ELR (cell line): Measurements from ENCODE around the gene ANXA6.
"Not testable (repeated sequence)": the region's sequence is repeated elsewhere in the genome, so short reads cannot be mapped to it uniquely, and the experiment has no call there.

Experiments used
- DNase-seq: peaks from one replicate; pipeline ENCODE4 v3.0.0-alpha.2; 2015; ENCODE audit warnings: low read depth

The ANXA6 gene

DNA sequence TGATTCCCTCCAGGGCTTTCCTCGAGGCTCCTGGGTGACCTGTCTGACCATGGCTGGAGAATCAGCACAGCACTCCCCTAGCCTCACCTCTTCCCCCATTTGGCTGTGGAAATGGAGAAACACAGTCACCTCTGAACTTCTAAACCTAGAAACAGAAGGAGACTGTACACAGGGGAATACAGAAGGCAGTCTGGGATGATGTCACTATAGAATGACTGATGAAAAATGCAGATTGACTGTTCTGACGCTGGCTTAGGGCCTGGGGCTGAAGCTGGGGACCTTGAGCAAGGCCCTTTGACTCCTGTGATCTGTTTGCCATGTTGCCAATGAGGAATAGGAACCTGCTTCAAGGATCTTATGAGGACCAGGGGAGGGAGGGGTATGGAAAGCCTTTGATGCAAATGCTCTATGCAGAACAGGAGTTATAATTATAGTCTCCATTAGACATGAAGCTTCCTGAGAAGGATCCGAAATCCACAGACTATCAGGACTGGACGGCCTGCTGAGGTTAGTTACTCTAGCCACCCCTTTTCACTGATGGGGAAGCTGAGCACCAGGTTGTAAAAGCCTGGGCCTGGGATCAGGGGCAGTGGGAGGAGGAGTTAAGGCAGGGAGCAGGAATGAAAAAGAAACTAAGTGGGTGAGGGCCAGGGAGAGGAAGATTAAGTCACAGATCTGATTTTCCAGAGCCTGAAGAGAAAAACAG lies 24.4 kb upstream of the ANXA6 start:
- no peak for DNase-seq

- DNase-seq, result no peak
Measured at GRCh38 chr5:151180291-151180690, 22.7 kb upstream of the ANXA6 start.

- DNase-seq, result no peak
Measured at GRCh38 chr5:151179489-151179840, 21.9 kb upstream of the ANXA6 start.

- DNase-seq, result no peak
Measured at GRCh38 chr5:151178777-151179488, 21.4 kb upstream of the ANXA6 start.

DNA sequence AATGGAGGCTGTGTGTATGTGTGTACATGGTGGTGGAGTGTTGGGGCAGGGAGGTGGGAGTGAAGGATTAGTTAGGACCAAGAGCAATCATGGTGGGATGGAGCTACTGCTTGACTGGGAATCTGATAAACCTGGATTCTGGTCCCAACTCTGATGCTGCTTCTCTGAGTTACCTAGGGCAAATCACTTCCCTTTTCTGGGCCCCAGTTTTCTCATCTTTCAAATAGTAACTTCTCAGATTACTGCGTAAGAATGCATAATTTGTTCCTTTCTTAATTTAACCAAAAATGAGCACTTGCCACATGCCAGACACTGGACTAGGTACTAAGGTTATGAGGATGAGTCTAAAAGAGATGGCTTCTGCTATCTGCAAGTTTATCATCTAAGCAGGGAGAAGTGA lies 20.8 kb upstream of the ANXA6 start:
- DNase-seq, result no peak

DNA sequence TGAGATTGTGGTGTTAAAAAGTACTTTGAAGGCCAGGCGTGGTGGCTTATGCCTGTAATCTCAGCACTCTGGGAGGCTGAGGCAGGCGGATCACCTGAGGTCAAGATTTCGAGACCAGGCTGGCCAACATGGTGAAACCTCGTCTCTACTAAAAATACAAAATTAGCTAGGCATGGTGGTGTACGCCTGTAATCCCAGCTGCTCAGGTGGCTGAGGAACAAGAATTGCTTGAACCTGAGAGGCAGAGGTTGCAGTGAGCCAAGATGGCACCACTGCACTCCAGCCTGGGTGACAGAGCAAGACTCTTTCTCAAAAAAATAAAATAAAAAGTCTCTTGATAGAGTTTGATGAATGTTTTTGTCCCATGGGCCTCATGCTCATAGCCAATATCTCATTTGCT lies 18.7 kb upstream of the ANXA6 start:
- not testable (repeated sequence) for DNase-seq

GRCh38 chr5:151174612-151175101 lies 17.1 kb upstream of the ANXA6 start:
- DNase-seq, result no peak

GRCh38 chr5:151173711-151174611 lies 16.4 kb upstream of the ANXA6 start:
- no peak for DNase-seq

DNA sequence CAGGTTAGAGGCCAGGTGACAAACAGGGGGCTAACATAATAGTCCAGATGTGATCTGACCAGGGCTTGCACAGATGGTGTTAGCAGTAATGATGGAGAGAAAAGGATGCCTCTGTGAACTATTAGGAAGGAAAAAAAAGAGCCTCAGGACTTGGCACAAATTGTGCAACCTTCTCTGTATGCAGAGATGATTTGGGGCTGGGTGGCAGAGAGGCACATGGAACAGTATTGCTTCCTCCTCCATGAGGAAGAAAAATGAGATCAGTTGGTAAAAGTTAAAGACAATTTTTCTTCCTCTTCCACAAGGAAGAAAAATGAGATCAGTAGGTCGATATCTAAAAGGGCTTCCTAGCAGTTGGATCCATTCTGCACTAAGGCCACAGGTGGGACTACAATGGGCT lies 13.9 kb upstream of the ANXA6 start:
- DNase-seq, result no peak

- DNase-seq, result no peak
Measured at GRCh38 chr5:151168602-151169344, 11.2 kb upstream of the ANXA6 start.

DNA sequence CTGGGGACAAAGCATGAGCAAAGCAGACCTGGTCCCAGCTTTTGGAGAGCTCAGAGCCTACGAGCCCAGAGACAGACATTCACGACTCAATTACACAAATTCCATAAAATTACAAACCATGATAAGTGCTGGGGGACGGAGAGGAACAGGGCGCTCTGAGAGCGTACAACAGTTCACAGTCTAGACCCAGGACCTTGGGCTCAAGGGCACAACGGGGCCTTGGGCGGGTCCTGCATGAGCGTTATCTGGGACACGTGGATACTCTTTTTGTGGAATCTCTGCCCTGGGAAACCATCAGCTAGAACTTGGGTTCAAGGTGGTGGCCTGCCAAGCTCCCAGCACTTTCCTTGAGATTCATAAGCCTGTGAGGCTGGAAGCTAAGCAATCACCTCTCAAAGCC lies 9.4 kb upstream of the ANXA6 start:
- no peak for DNase-seq

GRCh38 chr5:151164687-151165392 lies 7.3 kb upstream of the ANXA6 start:
- peak; percentile 79 for DNase-seq

- DNase-seq, result no peak
Measured at GRCh38 chr5:151162776-151163175, 5.2 kb upstream of the ANXA6 start.

GRCh38 chr5:151159649-151160373 lies 2.2 kb upstream of the ANXA6 start:
- no peak for DNase-seq

- no peak for DNase-seq
Measured at GRCh38 chr5:151158287-151158661, 695 bp upstream of the ANXA6 start.

DNA sequence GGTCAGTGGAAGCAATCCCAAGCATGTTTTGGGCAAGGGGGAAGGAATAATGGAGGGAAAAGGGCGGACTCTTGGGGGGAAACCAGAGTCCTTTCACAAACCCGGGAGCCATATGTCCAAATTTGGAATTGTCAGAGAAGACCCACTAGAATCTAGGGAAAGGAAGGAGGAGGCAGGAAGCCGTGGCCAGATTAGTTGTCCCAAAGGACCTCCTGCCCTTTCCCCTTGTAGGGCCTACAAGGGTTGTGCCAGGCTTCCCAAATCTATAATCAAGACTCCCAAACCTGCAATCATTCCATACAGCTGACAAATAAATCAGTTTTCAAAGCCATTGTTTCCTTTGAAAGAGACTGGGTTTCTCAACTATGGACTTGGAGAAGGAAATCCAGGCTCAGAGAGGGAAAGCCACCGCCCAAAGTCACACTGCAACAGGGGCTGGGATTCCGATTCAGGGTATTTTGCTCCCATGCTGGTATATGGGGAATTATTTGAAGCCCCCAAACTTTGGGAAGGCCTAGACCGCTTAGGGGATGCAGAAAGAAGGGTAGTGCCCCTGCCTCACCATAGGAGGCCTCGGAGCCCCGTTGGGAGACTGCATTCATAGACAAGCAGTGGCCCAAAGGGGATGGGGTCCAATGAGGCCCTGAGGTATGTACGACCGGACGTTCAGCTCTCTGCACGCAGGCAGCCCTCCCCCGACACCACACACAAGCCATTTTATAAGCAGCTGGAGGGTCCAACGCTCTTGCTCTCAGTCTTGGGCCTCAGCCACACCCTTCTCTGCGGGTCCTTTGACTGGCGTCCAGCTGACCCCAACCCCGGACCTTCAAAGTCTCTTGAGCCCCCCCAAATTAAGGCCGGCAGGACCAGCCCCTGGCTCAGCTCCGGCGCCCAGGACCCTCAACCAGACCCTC lies 815 bp downstream of the ANXA6 start:
- peak; percentile 64 for DNase-seq

- DNase-seq, result peak; percentile 68
Measured at GRCh38 chr5:151155775-151156506, 1.6 kb downstream of the ANXA6 start.

DNA sequence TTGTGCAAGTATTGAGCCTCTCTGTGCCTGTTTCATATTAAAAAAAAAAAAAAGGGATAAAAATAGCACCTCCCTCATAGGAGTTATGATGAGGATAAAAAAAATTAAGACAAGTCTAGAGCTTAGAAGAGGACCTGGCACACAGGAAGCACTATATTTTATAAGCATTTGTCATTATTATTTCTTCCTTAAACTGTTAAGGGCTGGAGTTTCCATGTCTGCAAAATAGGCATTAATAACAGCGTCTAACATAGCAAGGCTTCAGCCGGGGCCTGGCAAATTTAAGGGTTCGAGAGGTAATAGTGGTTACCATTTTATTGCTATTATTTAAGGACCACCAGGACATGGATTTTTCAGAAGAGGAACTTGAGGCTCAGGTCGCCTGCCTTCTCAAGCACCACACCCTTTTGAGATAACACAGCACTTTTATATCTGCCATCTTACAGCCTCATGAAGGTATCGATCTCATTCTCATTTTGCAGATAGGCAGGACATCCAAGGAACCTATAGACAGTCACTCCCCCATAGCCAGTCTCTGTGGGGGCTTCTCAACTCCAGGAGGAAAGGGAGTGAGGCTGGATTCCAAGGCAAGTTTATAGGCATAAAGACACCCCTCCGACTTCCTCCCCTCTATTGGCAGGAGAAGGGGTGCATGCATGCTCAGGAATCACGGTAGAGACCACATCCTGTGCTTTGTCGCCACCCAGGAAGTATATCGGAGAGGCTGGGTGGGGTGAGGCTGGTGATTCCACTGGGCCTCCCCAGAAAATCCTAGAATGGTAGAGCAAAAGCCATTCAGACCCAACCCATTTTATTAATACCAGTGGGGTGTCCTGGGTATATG lies 2.4 kb downstream of the ANXA6 start:
- DNase-seq, result peak; percentile 70
